Measurements from ENCODE around the gene WDR37.

- TF ChIP-seq CTCF (optimal IDR thresholded peaks at IDR 0.05 in 1 of 3, IDR thresholded peaks at IDR 0.05 in 1 of 3, conservative IDR thresholded peaks at IDR 0.05 in 1 of 3; ENCODE audit: extremely low read depth in 1 of 3, insufficient read depth in 2 of 3, low read length in 3 of 3) (no peak), EZH2 (IDR thresholded peaks at IDR 0.05; ENCODE audit: low read length) (no peak)
Observed at GRCh38 chr10:1054684-1055083, 1.5 kb upstream of the WDR37 start.
